H9 (cell line): Measurements from ENCODE around the gene MMS19. TPM values are rescaled to one million over a fixed set of nuclear protein-coding genes. Genes with fewer than 3 reads are reported as not detected.

ENCODE experiments used
- DNase-seq: peaks from one replicate; pipeline ENCODE4 v3.0.0-alpha.2; 2017
- H2AFZ ChIP-seq: one replicate; pipeline ENCODE4 v1.6.1; 2013; ENCODE audit warnings: mild to moderate bottlenecking, low read length, control low read depth, moderate library complexity
- H2AK5ac ChIP-seq: 2 replicates; pipeline ENCODE4 v1.6.1; 2013; ENCODE audit warnings: low read length, control low read depth, mixed read lengths; ENCODE audit not compliant: insufficient read length
- H2BK120ac ChIP-seq: one replicate; pipeline ENCODE4 v1.6.1; 2013; ENCODE audit warnings: low read depth, mild to moderate bottlenecking, low read length, control low read depth, inconsistent platforms; ENCODE audit not compliant: poor library complexity, severe bottlenecking
- H2BK12ac ChIP-seq: 2 replicates; pipeline ENCODE4 v1.6.1; 2013; ENCODE audit warnings: low read length, control low read depth, mixed read lengths, low read depth; ENCODE audit not compliant: insufficient read length
- H2BK15ac ChIP-seq: 2 replicates; pipeline ENCODE4 v1.6.1; 2013; ENCODE audit warnings: low read depth, low read length, control low read depth
- H2BK20ac ChIP-seq: one replicate; pipeline ENCODE4 v1.6.1; 2013; ENCODE audit warnings: low read depth, mild to moderate bottlenecking, low read length, control low read depth, inconsistent platforms; ENCODE audit not compliant: poor library complexity, severe bottlenecking
- H2BK5ac ChIP-seq: 2 replicates; pipeline ENCODE4 v1.6.1; 2013; ENCODE audit warnings: low read length, control low read depth, mixed read lengths; ENCODE audit not compliant: insufficient read length
- H3K14ac ChIP-seq: 2 replicates; pipeline ENCODE4 v1.6.1; 2013; ENCODE audit warnings: low read length, control low read depth; ENCODE audit not compliant: insufficient read depth
- H3K18ac ChIP-seq: 2 replicates; pipeline ENCODE4 v1.6.1; 2013; ENCODE audit warnings: low read depth, mild to moderate bottlenecking, mixed read lengths, low read length, control low read depth; ENCODE audit not compliant: insufficient read length
- H3K23ac ChIP-seq: 2 replicates; pipeline ENCODE4 v1.6.1; 2013; ENCODE audit warnings: low read length, control low read depth, mixed read lengths, low read depth; ENCODE audit not compliant: insufficient read length
- H3K23me2 ChIP-seq: 2 replicates; pipeline ENCODE4 v1.6.1; 2013; ENCODE audit warnings: low read depth, mild to moderate bottlenecking, mixed read lengths, low read length, control low read depth; ENCODE audit not compliant: insufficient read length, poor library complexity, severe bottlenecking
- H3K27ac ChIP-seq: 2 replicates; pipeline ENCODE4 v1.5.1; 2013; ENCODE audit warnings: low read length, control low read depth, mixed read lengths, low read depth; ENCODE audit not compliant: insufficient read length
- H3K27me3 ChIP-seq: 2 replicates; pipeline ENCODE4 v1.6.1; 2013; ENCODE audit warnings: low read length, control low read depth, inconsistent platforms; ENCODE audit not compliant: insufficient read depth
- H3K4ac ChIP-seq: 2 replicates; pipeline ENCODE4 v1.6.1; 2013; ENCODE audit warnings: low read depth, mild to moderate bottlenecking, control low read depth, inconsistent platforms, low read length, moderate library complexity
- H3K4me1 ChIP-seq: 2 replicates; pipeline ENCODE4 v1.6.1; 2013; ENCODE audit warnings: low read length, control low read depth, inconsistent platforms; ENCODE audit not compliant: insufficient read depth
- H3K4me2 ChIP-seq: 2 replicates; pipeline ENCODE4 v1.6.1; 2013; ENCODE audit warnings: low read length, control low read depth, mixed read lengths; ENCODE audit not compliant: insufficient read length, insufficient read depth
- H3K56ac ChIP-seq: 2 replicates; pipeline ENCODE4 v1.6.1; 2013; ENCODE audit warnings: low read depth, mild to moderate bottlenecking, mixed read lengths, low read length, control low read depth; ENCODE audit not compliant: insufficient read length
- H3K79me1 ChIP-seq: 2 replicates; pipeline ENCODE4 v1.6.1; 2013; ENCODE audit warnings: low read depth, mild to moderate bottlenecking, moderate library complexity, low read length, control low read depth, inconsistent platforms; ENCODE audit not compliant: insufficient read depth, poor library complexity, severe bottlenecking
- H3K79me2 ChIP-seq: 2 replicates; pipeline ENCODE4 v1.6.1; 2013; ENCODE audit warnings: low read length, control low read depth, inconsistent platforms; ENCODE audit not compliant: insufficient read depth
- H3K9ac ChIP-seq: 2 replicates; pipeline ENCODE4 v1.6.1; 2013; ENCODE audit warnings: low read length, control low read depth, mixed read lengths; ENCODE audit not compliant: insufficient read length; ENCODE audit errors: extremely low read depth
- H3K9me3 ChIP-seq: one replicate; pipeline ENCODE4 v1.6.1; 2013; ENCODE audit warnings: low read depth, low read length, inconsistent platforms; ENCODE audit not compliant: control insufficient read depth
- H3T11ph ChIP-seq: one replicate; pipeline ENCODE4 v1.6.1; 2013; ENCODE audit warnings: mild to moderate bottlenecking, low read length, control low read depth, inconsistent platforms
- H4K20me1 ChIP-seq: one replicate; pipeline ENCODE4 v1.6.1; 2013; ENCODE audit not compliant: control insufficient read depth, insufficient read length, insufficient read depth
- H4K5ac ChIP-seq: 2 replicates; pipeline ENCODE4 v1.6.1; 2013; ENCODE audit warnings: low read depth, mild to moderate bottlenecking, mixed read lengths, low read length, control low read depth; ENCODE audit not compliant: insufficient read length
- H4K8ac ChIP-seq: replicated peaks from 2 replicates; pipeline ENCODE4 v1.6.1; 2013; ENCODE audit warnings: low read length, control low read depth, mixed read lengths, low read depth; ENCODE audit not compliant: insufficient read length
- H4K91ac ChIP-seq: 2 replicates; pipeline ENCODE4 v1.6.1; 2013; ENCODE audit warnings: low read depth, mild to moderate bottlenecking, moderate library complexity, mixed read lengths, low read length, control low read depth; ENCODE audit not compliant: insufficient read length
- H3K27ac Mint-ChIP-seq, 3 experiments: 2 replicates in 2 of 3; 3 replicates in 1 of 3; pipeline ENCODE4 v1.8.0; 2020 to 2021; ENCODE audit warnings: mixed read lengths in 3 of 3, mild to moderate bottlenecking in 1 of 3, moderate library complexity in 1 of 3
- H3K27me3 Mint-ChIP-seq: 2 replicates; pipeline ENCODE4 v1.8.0; 2021; ENCODE audit warnings: low read depth, mild to moderate bottlenecking, moderate library complexity, mixed read lengths
- H3K36me3 Mint-ChIP-seq, 3 experiments: 2 replicates in 2 of 3; 3 replicates in 1 of 3; pipeline ENCODE4 v1.8.0; 2020 to 2021; ENCODE audit warnings: low read depth in 3 of 3, mixed read lengths in 3 of 3; ENCODE audit not compliant: insufficient read depth in 1 of 3
- H3K4me1 Mint-ChIP-seq, 2 experiments: 2 replicates each; pipeline ENCODE4 v1.8.0; 2020; ENCODE audit warnings: mixed read lengths in 2 of 2
- H3K4me3 Mint-ChIP-seq, 2 experiments: 2 replicates in 1 of 2; 3 replicates in 1 of 2; pipeline ENCODE4 v1.8.0; 2020 to 2021; ENCODE audit warnings: mild to moderate bottlenecking in 2 of 2, mixed read lengths in 2 of 2, moderate library complexity in 1 of 2
- H3K9me3 Mint-ChIP-seq, 2 experiments: 2 replicates in 1 of 2; 3 replicates in 1 of 2; pipeline ENCODE4 v1.8.0; 2020; ENCODE audit warnings: mild to moderate bottlenecking in 2 of 2, mixed read lengths in 2 of 2, moderate library complexity in 1 of 2
- WGBS: extraction: QIAGEN DNeasy Blood & Tissue Kit; methylation state at CpG from one replicate; pipeline ENCODE4 v1.1.7; 2013; ENCODE audit warnings: missing lambda C conversion rate, low lambda C conversion rate, mixed read lengths; ENCODE audit not compliant: insufficient read length; ENCODE audit errors: extremely low coverage; 5-methylcytosine and 5-hydroxymethylcytosine counted together
- total RNA-seq: library from RNA; stranded (reverse); gene quantifications from 2 replicates; pipeline ENCODE4 v1.2.1, GENCODE V29; 2021
- TF ChIP-seq, protein P1 (sequence below): fragments of 200-600 bp; sonication (generic); conservative IDR thresholded peaks from 3 replicates; pipeline ENCODE4 v1.8.0; 2021; ENCODE audit warnings: antibody characterized with exemption, mild to moderate bottlenecking

The MMS19 gene
- total RNA-seq, 1 experiment from 2014 or later: 102 TPM

- Mint-ChIP-seq H3K36me3 (peaks cover 50 to 94% (median 82%) of the 10 kb centered on the region in 3 experiments), H3K9me3 (no peaks in the 10 kb centered on the region), H3K27me3 (no peaks in the 10 kb centered on the region), H3K27ac (peak overlapping the region in 1 of 3 experiments; percentile 50; a peak in 1 of 7 replicates), H3K4me3 (no peak overlapping the region), H3K4me1 (no peaks in the 10 kb centered on the region)
- Histone ChIP-seq H3K18ac (no peak overlapping the region), H3K9me3 (no peaks in the 10 kb centered on the region), H3K4me2 (no peak overlapping the region), H4K8ac (no peak overlapping the region), H3K79me1 (no peaks in the 10 kb centered on the region), H3K56ac (no peak overlapping the region), H4K20me1 (no peaks in the 10 kb centered on the region), H4K5ac (no peak overlapping the region), H2BK15ac (no peak overlapping the region), H3T11ph (no peak overlapping the region), H3K23me2 (no peaks in the 10 kb centered on the region), H3K79me2 (no peaks in the 10 kb centered on the region), H3K23ac (no peak overlapping the region), H3K4ac (no peak overlapping the region), H4K91ac (no peak overlapping the region), H2BK120ac (no peak overlapping the region), H3K27me3 (no peaks in the 10 kb centered on the region), H3K27ac (no peak overlapping the region), H3K14ac (no peak overlapping the region), H3K9ac (no peak overlapping the region), H2AFZ (no peak overlapping the region), H2BK5ac (no peak overlapping the region), H3K4me1 (no peaks in the 10 kb centered on the region), H2BK12ac (no peak overlapping the region), H2BK20ac (no peak overlapping the region), H2AK5ac (no peak overlapping the region)
- WGBS: no CpG with 5 or more reads among the region's 7 CpGs
- no peak for DNase-seq
- TF ChIP-seq, protein P1, sequence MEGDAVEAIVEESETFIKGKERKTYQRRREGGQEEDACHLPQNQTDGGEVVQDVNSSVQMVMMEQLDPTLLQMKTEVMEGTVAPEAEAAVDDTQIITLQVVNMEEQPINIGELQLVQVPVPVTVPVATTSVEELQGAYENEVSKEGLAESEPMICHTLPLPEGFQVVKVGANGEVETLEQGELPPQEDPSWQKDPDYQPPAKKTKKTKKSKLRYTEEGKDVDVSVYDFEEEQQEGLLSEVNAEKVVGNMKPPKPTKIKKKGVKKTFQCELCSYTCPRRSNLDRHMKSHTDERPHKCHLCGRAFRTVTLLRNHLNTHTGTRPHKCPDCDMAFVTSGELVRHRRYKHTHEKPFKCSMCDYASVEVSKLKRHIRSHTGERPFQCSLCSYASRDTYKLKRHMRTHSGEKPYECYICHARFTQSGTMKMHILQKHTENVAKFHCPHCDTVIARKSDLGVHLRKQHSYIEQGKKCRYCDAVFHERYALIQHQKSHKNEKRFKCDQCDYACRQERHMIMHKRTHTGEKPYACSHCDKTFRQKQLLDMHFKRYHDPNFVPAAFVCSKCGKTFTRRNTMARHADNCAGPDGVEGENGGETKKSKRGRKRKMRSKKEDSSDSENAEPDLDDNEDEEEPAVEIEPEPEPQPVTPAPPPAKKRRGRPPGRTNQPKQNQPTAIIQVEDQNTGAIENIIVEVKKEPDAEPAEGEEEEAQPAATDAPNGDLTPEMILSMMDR: no peak
Measured at GRCh38 chr10:97459933-97460332, 38.3 kb downstream of the MMS19 start.
